ENCODE measurements around the gene EYA4.

Gene EYA4

GRCh38 chr6:133360194-133360593 lies 119.0 kb downstream of the EYA4 start:
- H3K36me3 ChIP-seq (ENCODE audit: control insufficient read depth, insufficient read depth, low read length): peaks cover 2% of the 10 kb centered on the region
- no peak overlapping the region for H3K9ac ChIP-seq (ENCODE audit: low read depth, low read length)
- no peaks in the 10 kb centered on the region for H3K9me3 ChIP-seq (ENCODE audit: control insufficient read depth, insufficient read depth, low read length)
- H3K27me3 ChIP-seq (ENCODE audit: control insufficient read depth, insufficient read depth, low read length): no peaks in the 10 kb centered on the region
- H3K4me3 ChIP-seq (ENCODE audit: low read depth, low read length): no peak overlapping the region
- no peaks in the 10 kb centered on the region for H3K4me1 ChIP-seq (ENCODE audit: control insufficient read depth, insufficient read depth, low read length)

- Histone ChIP-seq H3K4me3 (ENCODE audit: low read depth, low read length) (no peak overlapping the region), H3K36me3 (ENCODE audit: control insufficient read depth, insufficient read depth, low read length) (peaks cover 2% of the 10 kb centered on the region), H3K4me1 (ENCODE audit: control insufficient read depth, insufficient read depth, low read length) (no peaks in the 10 kb centered on the region), H3K9me3 (ENCODE audit: control insufficient read depth, insufficient read depth, low read length) (no peaks in the 10 kb centered on the region), H3K27me3 (ENCODE audit: control insufficient read depth, insufficient read depth, low read length) (no peaks in the 10 kb centered on the region), H3K9ac (ENCODE audit: low read depth, low read length) (no peak overlapping the region)
Observed at GRCh38 chr6:133362813-133363212, 121.7 kb downstream of the EYA4 start.

GRCh38 chr6:133368664-133369063 lies 127.5 kb downstream of the EYA4 start:
- no peaks in the 10 kb centered on the region for H3K9me3 ChIP-seq (ENCODE audit: control insufficient read depth, insufficient read depth, low read length)
- no peaks in the 10 kb centered on the region for H3K27me3 ChIP-seq (ENCODE audit: control insufficient read depth, insufficient read depth, low read length)
- H3K4me1 ChIP-seq (ENCODE audit: control insufficient read depth, insufficient read depth, low read length): no peaks in the 10 kb centered on the region
- H3K9ac ChIP-seq (ENCODE audit: low read depth, low read length): no peak overlapping the region
- peaks cover 2% of the 10 kb centered on the region for H3K36me3 ChIP-seq (ENCODE audit: control insufficient read depth, insufficient read depth, low read length)
- H3K4me3 ChIP-seq (ENCODE audit: low read depth, low read length): no peak overlapping the region

GRCh38 chr6:133369773-133370272 lies 128.7 kb downstream of the EYA4 start:
- no peaks in the 10 kb centered on the region for H3K36me3 ChIP-seq (ENCODE audit: control insufficient read depth, insufficient read depth, low read length)
- H3K27me3 ChIP-seq (ENCODE audit: control insufficient read depth, insufficient read depth, low read length): no peaks in the 10 kb centered on the region
- H3K4me3 ChIP-seq (ENCODE audit: low read depth, low read length): no peak overlapping the region
- no peaks in the 10 kb centered on the region for H3K9me3 ChIP-seq (ENCODE audit: control insufficient read depth, insufficient read depth, low read length)
- no peaks in the 10 kb centered on the region for H3K4me1 ChIP-seq (ENCODE audit: control insufficient read depth, insufficient read depth, low read length)
- no peak overlapping the region for H3K9ac ChIP-seq (ENCODE audit: low read depth, low read length)

GRCh38 chr6:133376743-133377142 lies 135.6 kb downstream of the EYA4 start:
- H3K27me3 ChIP-seq (ENCODE audit: control insufficient read depth, insufficient read depth, low read length): no peaks in the 10 kb centered on the region
- no peaks in the 10 kb centered on the region for H3K4me1 ChIP-seq (ENCODE audit: control insufficient read depth, insufficient read depth, low read length)
- no peaks in the 10 kb centered on the region for H3K9me3 ChIP-seq (ENCODE audit: control insufficient read depth, insufficient read depth, low read length)
- H3K4me3 ChIP-seq (ENCODE audit: low read depth, low read length): no peak overlapping the region
- H3K36me3 ChIP-seq (ENCODE audit: control insufficient read depth, insufficient read depth, low read length): no peaks in the 10 kb centered on the region
- H3K9ac ChIP-seq (ENCODE audit: low read depth, low read length): no peak overlapping the region

- no peaks in the 10 kb centered on the region for H3K27me3 ChIP-seq (ENCODE audit: control insufficient read depth, insufficient read depth, low read length)
- H3K4me3 ChIP-seq (ENCODE audit: low read depth, low read length): no peak overlapping the region
- no peaks in the 10 kb centered on the region for H3K4me1 ChIP-seq (ENCODE audit: control insufficient read depth, insufficient read depth, low read length)
- H3K9ac ChIP-seq (ENCODE audit: low read depth, low read length): no peak overlapping the region
- H3K9me3 ChIP-seq (ENCODE audit: control insufficient read depth, insufficient read depth, low read length): no peaks in the 10 kb centered on the region
- no peaks in the 10 kb centered on the region for H3K36me3 ChIP-seq (ENCODE audit: control insufficient read depth, insufficient read depth, low read length)
Observed at GRCh38 chr6:133377219-133377618, 136.1 kb downstream of the EYA4 start.

GRCh38 chr6:133380047-133380446 lies 138.9 kb downstream of the EYA4 start:
- no peak overlapping the region for H3K4me3 ChIP-seq (ENCODE audit: low read depth, low read length)

GRCh38 chr6:133380723-133381122 lies 139.6 kb downstream of the EYA4 start:
- no peaks in the 10 kb centered on the region for H3K27me3 ChIP-seq (ENCODE audit: control insufficient read depth, insufficient read depth, low read length)
- no peaks in the 10 kb centered on the region for H3K9me3 ChIP-seq (ENCODE audit: control insufficient read depth, insufficient read depth, low read length)
- no peak overlapping the region for H3K4me3 ChIP-seq (ENCODE audit: low read depth, low read length)
- H3K36me3 ChIP-seq (ENCODE audit: control insufficient read depth, insufficient read depth, low read length): no peaks in the 10 kb centered on the region
- H3K4me1 ChIP-seq (ENCODE audit: control insufficient read depth, insufficient read depth, low read length): no peaks in the 10 kb centered on the region
- H3K9ac ChIP-seq (ENCODE audit: low read depth, low read length): no peak overlapping the region

More at GRCh38 chr6:133380047-133380446, 138.9 kb downstream of the EYA4 start:
- no peaks in the 10 kb centered on the region for H3K9me3 ChIP-seq (ENCODE audit: control insufficient read depth, insufficient read depth, low read length)
- H3K36me3 ChIP-seq (ENCODE audit: control insufficient read depth, insufficient read depth, low read length): no peaks in the 10 kb centered on the region
- H3K27me3 ChIP-seq (ENCODE audit: control insufficient read depth, insufficient read depth, low read length): no peaks in the 10 kb centered on the region
- no peak overlapping the region for H3K9ac ChIP-seq (ENCODE audit: low read depth, low read length)
- H3K4me1 ChIP-seq (ENCODE audit: control insufficient read depth, insufficient read depth, low read length): no peaks in the 10 kb centered on the region

GRCh38 chr6:133388731-133389130 lies 147.6 kb downstream of the EYA4 start:
- H3K9ac ChIP-seq (ENCODE audit: low read depth, low read length): no peak overlapping the region
- peaks cover 4% of the 10 kb centered on the region for H3K4me1 ChIP-seq (ENCODE audit: control insufficient read depth, insufficient read depth, low read length)
- no peaks in the 10 kb centered on the region for H3K36me3 ChIP-seq (ENCODE audit: control insufficient read depth, insufficient read depth, low read length)
- H3K27me3 ChIP-seq (ENCODE audit: control insufficient read depth, insufficient read depth, low read length): no peaks in the 10 kb centered on the region
- no peak overlapping the region for H3K4me3 ChIP-seq (ENCODE audit: low read depth, low read length)
- H3K9me3 ChIP-seq (ENCODE audit: control insufficient read depth, insufficient read depth, low read length): no peaks in the 10 kb centered on the region

GRCh38 chr6:133390168-133390567 lies 149.0 kb downstream of the EYA4 start:
- peaks cover 4% of the 10 kb centered on the region for H3K4me1 ChIP-seq (ENCODE audit: control insufficient read depth, insufficient read depth, low read length)

GRCh38 chr6:133392015-133392414 lies 150.9 kb downstream of the EYA4 start:
- Histone ChIP-seq H3K36me3 (ENCODE audit: control insufficient read depth, insufficient read depth, low read length) (no peaks in the 10 kb centered on the region), H3K4me1 (ENCODE audit: control insufficient read depth, insufficient read depth, low read length) (peaks cover 4% of the 10 kb centered on the region), H3K4me3 (ENCODE audit: low read depth, low read length) (no peak overlapping the region), H3K27me3 (ENCODE audit: control insufficient read depth, insufficient read depth, low read length) (no peaks in the 10 kb centered on the region), H3K9me3 (ENCODE audit: control insufficient read depth, insufficient read depth, low read length) (no peaks in the 10 kb centered on the region), H3K9ac (ENCODE audit: low read depth, low read length) (no peak overlapping the region)

More at GRCh38 chr6:133390168-133390567, 149.0 kb downstream of the EYA4 start:
- no peaks in the 10 kb centered on the region for H3K27me3 ChIP-seq (ENCODE audit: control insufficient read depth, insufficient read depth, low read length)
- H3K36me3 ChIP-seq (ENCODE audit: control insufficient read depth, insufficient read depth, low read length): no peaks in the 10 kb centered on the region
- H3K9ac ChIP-seq (ENCODE audit: low read depth, low read length): no peak overlapping the region
- H3K4me3 ChIP-seq (ENCODE audit: low read depth, low read length): no peak overlapping the region
- no peaks in the 10 kb centered on the region for H3K9me3 ChIP-seq (ENCODE audit: control insufficient read depth, insufficient read depth, low read length)

- no peaks in the 10 kb centered on the region for H3K9me3 ChIP-seq (ENCODE audit: control insufficient read depth, insufficient read depth, low read length)
- no peak overlapping the region for H3K9ac ChIP-seq (ENCODE audit: low read depth, low read length)
- H3K4me3 ChIP-seq (ENCODE audit: low read depth, low read length): no peak overlapping the region
Observed at GRCh38 chr6:133392641-133393040, 151.5 kb downstream of the EYA4 start.

More at GRCh38 chr6:133392641-133393040, 151.5 kb downstream of the EYA4 start:
- H3K36me3 ChIP-seq (ENCODE audit: control insufficient read depth, insufficient read depth, low read length): no peaks in the 10 kb centered on the region
- H3K4me1 ChIP-seq (ENCODE audit: control insufficient read depth, insufficient read depth, low read length): peaks cover 4% of the 10 kb centered on the region
- no peaks in the 10 kb centered on the region for H3K27me3 ChIP-seq (ENCODE audit: control insufficient read depth, insufficient read depth, low read length)
